HG03159 (cell line): ENCODE data around the gene ABCG2.

Experiments used
- ATAC-seq: cut with Tn5 transposase; IDR thresholded peaks from one replicate; pipeline ENCODE4 v1.9.1; 2021; ENCODE audit warnings: mild to moderate bottlenecking, moderate library complexity; ENCODE audit not compliant: unreplicated experiment

ABCG2 gene

GRCh38 chr4:88077911-88078524 is 80.4 kb downstream of the ABCG2 start:
- ATAC-seq, result no peak

GRCh38 chr4:88075336-88075735 is 83.1 kb downstream of the ABCG2 start:
- ATAC-seq, result no peak

GRCh38 chr4:88070031-88070430 is 88.4 kb downstream of the ABCG2 start:
- no peak for ATAC-seq

- ATAC-seq, result no peak
Measured at GRCh38 chr4:88064410-88064809, 94.0 kb downstream of the ABCG2 start.

- no peak for ATAC-seq
Measured at GRCh38 chr4:88063634-88064296, 94.7 kb downstream of the ABCG2 start.

GRCh38 chr4:88062843-88063242 is 95.6 kb downstream of the ABCG2 start:
- no peak for ATAC-seq

- ATAC-seq, result no peak
Measured at GRCh38 chr4:88062311-88062710, 96.1 kb downstream of the ABCG2 start.

- ATAC-seq, result no peak
Measured at GRCh38 chr4:88060431-88060830, 98.0 kb downstream of the ABCG2 start.

- ATAC-seq, result no peak
Measured at GRCh38 chr4:88059766-88060165, 98.7 kb downstream of the ABCG2 start.

- ATAC-seq, result no peak
Measured at GRCh38 chr4:88058295-88058694, 100.1 kb downstream of the ABCG2 start.

- peak; percentile 58 for ATAC-seq
Measured at GRCh38 chr4:88054901-88055300, 103.5 kb downstream of the ABCG2 start.

GRCh38 chr4:88054229-88054628 is 104.2 kb downstream of the ABCG2 start:
- ATAC-seq, result no peak

- no peak for ATAC-seq
Measured at GRCh38 chr4:88045021-88045420, 113.4 kb downstream of the ABCG2 start.

- no peak for ATAC-seq
Measured at GRCh38 chr4:88043586-88044340, 114.7 kb downstream of the ABCG2 start.

GRCh38 chr4:88043001-88043400 is 115.4 kb downstream of the ABCG2 start:
- ATAC-seq, result no peak

GRCh38 chr4:88041626-88042025 is 116.8 kb downstream of the ABCG2 start:
- ATAC-seq, result no peak

GRCh38 chr4:88040707-88041106 is 117.7 kb downstream of the ABCG2 start:
- ATAC-seq, result no peak
